Panc1 (cell line): ENCODE results near the gene ATP8B1.

Experiments
- CTCF ChIP-seq: fragments of 450-650 bp; IDR thresholded peaks from 2 replicates; pipeline ENCODE4 v1.5.1; 2017; ENCODE audit warnings: mild to moderate bottlenecking
- POLR2AphosphoS5 ChIP-seq: IDR thresholded peaks from 2 replicates; pipeline ENCODE4 v1.6.1; 2012; ENCODE audit warnings: mild to moderate bottlenecking, low read depth, low read length, moderate library complexity
- REST ChIP-seq, 2 experiments: IDR thresholded peaks; 2 replicates each; pipeline ENCODE4 v1.6.1; 2011 to 2012; ENCODE audit warnings: low read depth in 2 of 2, control low read depth in 1 of 2, low read length in 1 of 2, mild to moderate bottlenecking in 1 of 2, moderate library complexity in 1 of 2; ENCODE audit not compliant: insufficient read depth in 1 of 2

- TF ChIP-seq POLR2AphosphoS5 (no peak), CTCF (no peak), REST (IDR thresholded peaks at IDR 0.05; ENCODE audit: insufficient read depth in 1 of 2, low read depth in 2 of 2, low read length in 1 of 2) (no peak)
Measured at GRCh38 chr18:57826252-57826651, 23.1 kb upstream of the ATP8B1 start.
